Cerebellar cortex (tissue), 1 donor: Measurements from ENCODE around the gene SCYGR3.

Experiments used
- DNase-seq: peaks from one replicate; pipeline ENCODE4 v3.0.0-alpha.2; 2015; ENCODE audit warnings: low spot score

Gene SCYGR3, protein sequence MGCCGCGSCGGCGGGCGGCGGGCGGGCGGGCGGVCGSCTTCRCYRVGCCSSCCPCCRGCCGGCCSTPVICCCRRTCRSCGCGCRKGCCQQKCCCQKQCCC

DNA sequence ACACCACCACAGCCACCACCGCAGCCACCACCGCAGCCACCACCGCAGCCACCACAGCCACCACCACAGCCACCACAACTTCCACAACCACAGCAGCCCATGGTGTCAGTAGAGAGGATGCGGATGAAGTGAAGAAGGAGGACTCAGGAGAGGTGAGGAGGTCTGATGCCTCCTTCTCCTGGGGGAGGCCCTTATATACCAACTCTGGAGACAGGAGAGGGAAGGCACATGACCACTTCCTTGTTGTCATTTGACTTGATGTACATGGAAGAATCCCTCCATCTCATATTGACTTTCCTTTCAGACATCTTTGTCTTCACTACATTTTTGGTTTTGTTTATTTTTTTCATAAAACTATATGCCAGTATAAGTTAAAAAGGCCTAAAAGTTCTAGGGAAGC, at the start of gene SCYGR3:
Gene SCYGR3, minus strand, starts transcription at position 101 of the 400 bp plus-strand sequence. Its CDS starts 0 bp downstream, at position 101.
- no peak for DNase-seq

DNA sequence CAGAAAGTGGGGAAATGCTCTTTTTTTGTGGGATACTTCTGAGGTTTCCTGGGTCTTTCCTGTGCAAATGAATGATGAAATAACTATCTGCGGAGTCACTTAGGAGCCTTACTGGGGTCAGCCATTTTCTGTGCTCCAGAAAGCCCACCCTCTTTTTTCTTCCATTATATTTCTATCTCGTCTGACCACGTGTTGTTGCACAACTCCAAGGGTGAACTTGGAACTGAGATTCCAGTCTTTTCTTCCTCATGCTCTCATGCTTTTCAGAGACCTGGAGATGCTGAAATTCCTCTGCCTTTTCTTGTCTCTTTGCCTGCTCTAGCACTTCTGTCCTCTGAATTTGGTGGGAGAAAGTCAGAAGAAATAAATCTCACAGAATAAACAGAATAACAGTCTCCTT, 47.2 kb upstream of the SCYGR3 start:
- DNase-seq: no peak

DNA sequence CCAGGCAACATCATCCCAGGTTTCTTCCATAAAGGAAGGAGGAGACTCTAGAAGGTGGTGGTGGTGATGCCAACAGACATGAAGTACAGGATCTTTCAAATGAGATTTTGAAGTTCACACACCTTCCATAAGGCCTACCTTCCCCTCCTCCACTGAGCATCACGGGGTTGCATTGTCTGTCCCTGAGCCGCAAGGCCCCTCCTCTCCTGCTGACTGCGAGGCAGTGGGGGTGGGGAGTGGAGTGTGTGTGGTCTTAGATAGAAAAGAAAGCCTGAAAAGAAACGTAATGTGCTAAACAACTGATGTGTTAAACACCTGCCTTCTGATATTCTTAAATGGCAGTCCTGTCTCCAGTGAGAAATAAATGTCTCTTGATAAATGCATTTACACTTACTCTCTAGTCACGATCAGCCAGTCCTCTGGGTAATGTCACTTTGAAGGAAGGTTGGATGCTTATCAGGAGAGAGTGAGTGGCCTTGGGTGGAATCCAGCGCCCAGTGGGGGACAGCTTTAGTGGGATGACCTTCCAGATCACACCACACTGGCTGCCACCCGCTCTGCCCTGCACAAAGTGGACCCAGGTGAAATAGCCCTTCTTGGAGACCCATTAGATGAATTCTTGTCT, 46.5 kb upstream of the SCYGR3 start:
- DNase-seq: no peak

DNA sequence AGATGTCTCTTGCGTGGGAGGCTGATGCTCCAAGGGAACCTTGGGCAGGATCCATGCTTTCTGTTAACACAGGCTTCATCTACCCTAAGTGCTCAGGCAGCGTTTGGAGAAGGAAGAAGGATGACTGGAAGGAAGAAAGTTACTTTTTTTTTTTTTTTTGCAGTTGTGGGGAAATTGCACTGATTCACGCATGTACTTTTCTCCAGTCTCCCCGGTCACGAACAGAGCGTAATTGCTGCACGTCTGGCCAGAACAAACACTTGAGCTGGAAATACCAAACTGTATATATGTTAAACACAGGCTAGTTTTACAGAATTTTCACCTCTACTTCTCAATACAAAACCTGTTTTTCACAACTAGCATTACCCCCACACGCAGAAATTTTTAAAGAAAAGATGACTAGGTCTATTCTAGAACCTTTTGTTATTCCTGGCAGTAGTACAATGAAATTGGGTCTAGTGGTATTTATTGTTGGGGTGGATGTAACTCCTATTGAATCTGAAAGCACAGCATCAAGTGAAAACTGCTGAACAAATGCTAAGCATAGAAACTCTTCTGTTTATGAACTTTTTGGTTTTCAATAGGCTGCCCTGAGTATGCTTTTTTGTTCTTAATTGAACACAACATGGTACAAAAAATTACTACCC, 42.7 kb upstream of the SCYGR3 start:
- DNase-seq: no peak

GRCh38 chr2:227655454-227655853, 40.8 kb upstream of the SCYGR3 start:
- no peak for DNase-seq

DNA sequence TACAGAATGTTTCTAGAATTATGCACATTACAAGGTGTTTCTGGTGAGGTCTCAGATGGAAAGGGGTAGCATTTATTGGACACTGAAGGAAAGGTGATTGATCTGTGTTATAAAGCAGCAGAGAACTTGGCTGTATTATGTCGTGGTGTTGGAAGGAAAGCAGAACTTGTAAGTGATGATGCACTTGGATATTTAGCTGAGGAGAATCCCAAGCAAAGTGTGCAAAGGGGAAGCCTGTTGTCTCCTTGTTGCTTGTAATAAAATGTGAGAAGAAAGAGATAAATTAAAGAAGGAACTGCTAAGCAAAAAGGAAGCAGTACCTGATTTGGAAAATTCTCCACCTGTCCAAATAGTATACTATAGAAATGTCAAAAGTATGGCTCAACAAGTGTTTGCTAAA, 39.8 kb upstream of the SCYGR3 start:
- DNase-seq: no peak

- no peak for DNase-seq
Measured at GRCh38 chr2:227653419-227653818, 38.8 kb upstream of the SCYGR3 start.

DNA sequence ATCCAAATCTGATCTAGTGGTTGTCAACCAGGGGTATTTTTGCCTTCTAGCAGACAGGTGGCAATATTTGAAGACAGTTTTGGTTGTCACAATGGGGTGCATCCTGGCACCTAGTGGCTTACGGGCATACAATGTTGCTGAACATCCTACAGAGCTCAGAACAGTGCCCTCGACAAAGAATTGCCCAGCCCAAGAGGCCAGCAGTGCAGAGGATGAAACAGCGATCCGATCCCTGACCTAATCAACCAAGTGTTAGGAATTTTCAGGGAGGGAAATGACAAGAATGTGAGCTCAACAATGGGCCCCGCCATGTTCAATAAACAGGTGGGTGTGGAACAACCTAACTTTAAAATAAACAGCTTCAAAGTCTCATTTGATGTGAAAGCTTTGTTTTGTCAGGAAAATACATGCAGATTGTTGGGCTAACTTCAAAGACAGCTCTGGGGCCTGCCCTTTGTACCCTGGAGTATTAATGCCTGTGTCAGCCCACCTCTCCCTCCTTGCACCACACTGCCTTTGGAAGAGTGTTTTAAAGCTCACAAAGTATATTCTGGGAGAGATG, 29.4 kb upstream of the SCYGR3 start:
- no peak for DNase-seq

DNA sequence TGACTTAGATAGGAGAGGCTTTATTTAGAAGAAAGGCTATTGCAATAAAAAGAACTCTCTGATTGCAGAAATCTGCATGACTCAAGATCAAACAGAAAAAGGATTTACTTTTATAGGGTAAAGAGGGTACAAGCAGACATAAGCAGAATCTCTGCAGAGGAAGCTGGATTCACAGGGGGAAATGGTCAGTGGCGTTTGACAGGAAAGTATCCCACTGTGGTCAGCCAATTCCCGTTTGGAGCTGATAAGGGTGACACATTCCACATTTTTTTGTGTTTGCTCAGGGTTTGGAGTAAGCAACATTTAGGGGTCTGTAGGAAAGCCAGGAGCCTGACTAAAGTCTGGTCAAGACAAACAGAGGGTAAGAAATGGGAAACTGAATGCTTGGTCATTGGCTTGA, 28.0 kb upstream of the SCYGR3 start:
- DNase-seq: no peak

- no peak for DNase-seq
Measured at GRCh38 chr2:227634201-227634600, 19.6 kb upstream of the SCYGR3 start.

DNA sequence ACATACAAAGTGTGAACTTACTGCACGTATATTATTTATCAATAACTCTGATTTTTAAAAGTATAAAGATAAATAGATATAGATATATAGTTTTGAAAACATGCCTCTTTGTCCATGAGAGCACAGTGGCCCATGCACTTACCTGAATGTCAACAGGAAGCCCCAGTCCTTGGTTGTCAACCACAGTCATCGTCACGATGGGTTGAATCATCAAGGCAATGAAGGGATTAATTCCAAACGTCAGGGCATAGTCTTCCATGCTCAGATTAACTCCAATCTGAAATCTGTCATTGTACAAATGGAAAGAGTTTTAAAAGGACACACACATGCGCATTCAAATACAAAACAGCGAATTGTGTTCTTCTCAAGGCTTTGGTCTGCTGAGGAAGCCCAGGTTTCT, 18.2 kb upstream of the SCYGR3 start:
- DNase-seq: no peak

DNA sequence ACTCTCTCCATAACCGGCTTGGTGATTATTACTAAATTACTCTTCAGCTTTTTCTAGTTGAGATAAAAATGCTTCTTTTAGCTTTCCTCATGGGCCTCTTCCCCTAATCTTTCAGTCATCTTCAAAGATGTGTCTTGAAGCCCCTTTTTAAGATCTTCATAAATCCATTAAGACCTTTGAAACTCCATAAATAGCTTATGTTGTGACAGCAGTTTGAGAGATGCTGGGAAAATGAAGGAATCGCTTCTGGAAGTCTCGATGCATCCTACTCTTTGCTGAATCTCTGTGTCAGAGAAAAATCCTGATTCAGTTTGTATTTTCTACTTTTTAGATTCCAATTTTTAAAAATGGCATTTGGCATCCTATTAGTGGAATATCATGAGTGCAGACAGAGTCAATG, 15.7 kb upstream of the SCYGR3 start:
- DNase-seq: no peak

- DNase-seq: no peak
Measured at GRCh38 chr2:227629435-227629834, 14.8 kb upstream of the SCYGR3 start.

GRCh38 chr2:227627769-227628168, 13.1 kb upstream of the SCYGR3 start:
- no peak for DNase-seq

DNA sequence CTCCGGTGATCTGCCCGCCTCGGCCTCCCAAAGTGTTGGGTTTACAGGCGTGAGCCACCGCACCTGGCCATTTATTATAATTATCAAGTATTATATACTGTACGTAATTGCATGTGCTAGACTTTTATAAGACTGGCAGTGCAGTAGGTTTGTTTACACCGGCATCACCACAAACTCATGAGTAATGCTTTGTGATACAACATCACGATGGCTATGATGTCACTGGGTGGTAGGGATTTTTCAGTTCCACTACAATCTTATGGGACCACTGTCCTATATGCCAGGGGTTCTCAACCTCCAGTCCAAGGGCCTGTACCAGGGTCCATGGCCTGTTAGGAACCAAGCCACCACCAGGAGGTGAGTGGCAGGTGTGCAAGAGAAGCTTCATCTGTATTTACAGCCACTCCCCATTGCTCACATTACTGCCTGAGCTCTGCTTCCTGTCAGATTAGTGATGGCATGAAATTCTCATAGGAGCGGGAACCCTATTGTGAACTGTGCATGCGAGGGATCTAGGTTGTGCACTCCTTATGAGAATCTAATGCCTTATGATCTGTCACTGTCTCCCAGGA, 12.0 kb upstream of the SCYGR3 start:
- no peak for DNase-seq

GRCh38 chr2:227625420-227625819, 10.8 kb upstream of the SCYGR3 start:
- no peak for DNase-seq

DNA sequence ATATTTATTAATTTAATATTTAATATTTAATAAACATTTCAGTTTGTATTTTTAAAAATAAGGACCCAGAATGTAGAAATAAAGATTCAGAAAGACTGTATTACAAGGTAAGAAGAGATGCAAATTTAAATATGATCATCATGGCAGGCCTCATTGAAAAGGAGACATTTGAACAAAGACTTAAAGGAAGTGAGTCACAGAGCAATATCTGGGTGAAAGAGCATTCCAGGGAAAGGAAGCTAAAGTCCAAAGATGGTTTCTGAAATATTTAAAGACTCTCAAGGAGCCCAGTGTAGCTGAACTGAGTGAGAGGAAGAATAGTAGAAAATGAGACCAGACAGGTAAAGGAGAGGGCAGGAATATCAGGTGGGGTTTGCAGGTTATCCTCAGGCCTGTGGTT, 8.6 kb upstream of the SCYGR3 start:
- DNase-seq: no peak

- no peak for DNase-seq
Measured at GRCh38 chr2:227617316-227618230, 2.9 kb upstream of the SCYGR3 start, which contains the start of gene SCYGR4. Gene SCYGR4 (plus strand): TSS chr2:227617498. CDS start chr2:227617498, 0 bp downstream.

- DNase-seq: no peak
Measured at GRCh38 chr2:227616631-227617030, 2.0 kb upstream of the SCYGR3 start.

DNA sequence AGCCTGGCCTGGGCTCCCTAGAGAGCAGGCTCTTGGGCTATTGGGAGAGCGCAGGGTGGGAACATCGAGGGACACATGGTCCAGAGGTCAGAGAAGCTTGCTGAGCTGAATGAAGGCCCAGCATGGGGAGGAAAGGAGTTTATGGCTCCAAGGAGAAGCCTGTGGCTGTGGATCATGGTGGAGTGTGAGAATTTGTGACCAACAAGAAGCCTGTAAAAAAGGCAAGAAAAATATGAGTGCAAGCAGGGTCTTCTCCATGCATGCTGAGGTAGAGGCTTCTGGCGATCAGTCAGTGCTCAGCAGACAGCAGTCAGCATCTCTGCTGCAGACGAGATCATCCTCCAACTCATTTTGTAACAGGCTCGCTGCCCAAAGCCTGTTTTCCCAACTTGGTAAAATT, 1.3 kb upstream of the SCYGR3 start:
- DNase-seq: no peak

GRCh38 chr2:227615181-227615580, 541 bp upstream of the SCYGR3 start:
- DNase-seq: no peak

GRCh38 chr2:227614246-227614645, 394 bp downstream of the SCYGR3 start:
- DNase-seq: no peak
